MCF 10A (cell line): ENCODE results near the gene MED12L. TPM values are rescaled to one million over a fixed set of nuclear protein-coding genes. Genes with fewer than 3 reads are reported as not detected.
A peak's percentile ranks its signal among the peaks of the same experiment; 100 is the strongest.

Source experiments
- BruUV-seq: library from RNA; stranded (reverse); fragments of 400-500 nt; replicated peaks from 2 replicates; lab custom pipeline; 2021; lab: Mats Ljungman, UMichigan
- CTCF ChIA-PET: fragments of 300-600 bp; sonication (Branson Sonifier 250); formaldehyde crosslinking; extraction: SDS; loops from one replicate; lab custom pipeline; 2021; ENCODE audit warnings: antibody characterized with exemption, inconsistent platforms; lab: Yijun Ruan, JAX
- POLR2A ChIA-PET: fragments of 300-600, 350-650 bp; sonication (Branson Sonifier 250); formaldehyde crosslinking; extraction: SDS; loops from one replicate; lab custom pipeline; 2020; ENCODE audit warnings: antibody characterized with exemption, inconsistent platforms; lab: Yijun Ruan, JAX
- DNase-seq: peaks from one replicate; pipeline ENCODE4 v3.0.0-alpha.2; 2018; ENCODE audit not compliant: unreplicated experiment
- H3K27ac Mint-ChIP-seq: one replicate; pipeline ENCODE4 v1.8.0; 2022; ENCODE audit warnings: mild to moderate bottlenecking, low read depth, mixed read lengths; ENCODE audit not compliant: unreplicated experiment
- H3K27me3 Mint-ChIP-seq: one replicate; pipeline ENCODE4 v1.8.0; 2022; ENCODE audit warnings: mixed read lengths; ENCODE audit not compliant: insufficient read depth, unreplicated experiment
- H3K36me3 Mint-ChIP-seq: one replicate; pipeline ENCODE4 v1.8.0; 2022; ENCODE audit warnings: mild to moderate bottlenecking, moderate library complexity, mixed read lengths; ENCODE audit not compliant: insufficient read depth, unreplicated experiment
- H3K4me1 Mint-ChIP-seq: one replicate; pipeline ENCODE4 v1.8.0; 2022; ENCODE audit warnings: mixed read lengths; ENCODE audit not compliant: insufficient read depth, unreplicated experiment
- H3K4me3 Mint-ChIP-seq: one replicate; pipeline ENCODE4 v1.8.0; 2022; ENCODE audit warnings: mild to moderate bottlenecking, moderate library complexity, mixed read lengths; ENCODE audit not compliant: unreplicated experiment
- H3K9me3 Mint-ChIP-seq: one replicate; pipeline ENCODE4 v1.8.0; 2022; ENCODE audit warnings: mixed read lengths; ENCODE audit not compliant: unreplicated experiment
- CTCF ChIP-seq: fragments of 200-600 bp; IDR thresholded peaks from one replicate; pipeline ENCODE4 v1.8.0; 2022; ENCODE audit warnings: antibody characterized with exemption, mild to moderate bottlenecking; ENCODE audit not compliant: unreplicated experiment
- intact Hi-C: fragments of 100-400 bp; cut with micrococcal nuclease; formaldehyde crosslinking; loops from 2 replicates; pipeline ENCODE4 v1.14.1; 2022
- total RNA-seq: library from RNA; stranded (reverse); gene quantifications from 2 replicates; pipeline ENCODE4 v1.2.3, GENCODE V29; 2022

The MED12L gene
- total RNA-seq, 1 experiment from 2014 or later = 0.47 TPM

GRCh38 chr3:151226088-151226563 lies 140.7 kb downstream of the MED12L start:
- Mint-ChIP-seq H3K36me3 (no peaks in the 10 kb centered on the region), H3K9me3 (peaks cover under 1% of the 10 kb centered on the region), H3K27ac (no peak overlapping the region), H3K27me3 (no peaks in the 10 kb centered on the region), H3K4me1 (peaks cover 18% of the 10 kb centered on the region), H3K4me3 (no peak overlapping the region)
- TF ChIP-seq CTCF = no peak
- DNase-seq = peak; percentile 89
- BruUV-seq = no TSS peak
- ChIA-PET CTCF (interaction anchor here (0.9 to 6.5 kb wide), 13 partner anchors 14 to 693 kb away, joined by 3 to 107 read pairs (median 6); partner anchors contain the start of gene P2RY14), POLR2A (interaction anchor here (0.6 to 1.3 kb wide), 5 partner anchors 9 to 392 kb away, joined by 3 to 8 read pairs (median 4); no protein-coding TSS in a partner anchor)
- intact Hi-C loops = loop anchor here (5.0 kb wide), 2 partner anchors 211 to 691 kb away; no protein-coding TSS in a partner anchor

- intact Hi-C loops = loop anchor here (1.0 to 5.0 kb wide), 6 partner anchors 56 to 690 kb away; no protein-coding TSS in a partner anchor
- Mint-ChIP-seq H3K4me3 (no peak overlapping the region), H3K27ac (no peak overlapping the region), H3K9me3 (no peaks in the 10 kb centered on the region), H3K27me3 (no peaks in the 10 kb centered on the region), H3K4me1 (peaks cover 18% of the 10 kb centered on the region), H3K36me3 (no peaks in the 10 kb centered on the region)
- no peak for TF ChIP-seq CTCF
- POLR2A ChIA-PET = interaction anchor here (0.7 kb wide), 1 partner anchor 79 kb away, joined by 3 read pairs; no protein-coding TSS in a partner anchor
- no peak for DNase-seq
- CTCF ChIA-PET = interaction anchor here (0.6 to 6.5 kb wide), 27 partner anchors 9 to 693 kb away, joined by 3 to 107 read pairs (median 6); partner anchors contain the start of gene P2RY14
- no TSS peak for BruUV-seq
Measured at GRCh38 chr3:151226825-151227224, 141.4 kb downstream of the MED12L start.

GRCh38 chr3:151227266-151227806 lies 141.9 kb downstream of the MED12L start:
- Mint-ChIP-seq H3K4me3 (no peak overlapping the region), H3K4me1 (peaks cover 18% of the 10 kb centered on the region), H3K36me3 (no peaks in the 10 kb centered on the region), H3K9me3 (no peaks in the 10 kb centered on the region), H3K27ac (no peak overlapping the region), H3K27me3 (no peaks in the 10 kb centered on the region)
- no TSS peak for BruUV-seq
- ChIA-PET CTCF (interaction anchor here (0.6 to 6.5 kb wide), 41 partner anchors 8 to 1854 kb away, joined by 3 to 107 read pairs (median 5); partner anchors contain the start of gene P2RY14), POLR2A (interaction anchor here (0.7 to 1.3 kb wide), 2 partner anchors 50 to 78 kb away, joined by 3 read pairs; partner anchors contain the start of gene P2RY14)
- no peak for TF ChIP-seq CTCF
- DNase-seq = peak; percentile 8
- intact Hi-C loops = loop anchor here (1.0 to 5.0 kb wide), 6 partner anchors 56 to 690 kb away; no protein-coding TSS in a partner anchor
